H1 (cell line): ENCODE measurements around the gene KDM6A. TPM values are rescaled to one million over a fixed set of nuclear protein-coding genes. Genes with fewer than 3 reads are reported as not detected.

Source experiments
- CTCF ChIA-PET: fragments of 300-600 bp; sonication (Branson Sonifier 250); formaldehyde crosslinking; loops from one replicate; lab custom pipeline; 2021; ENCODE audit not compliant: partially characterized antibody; lab: Charles Lee
- POLR2A ChIA-PET: fragments of 300-600 bp; sonication (Branson Sonifier 250); formaldehyde crosslinking; loops from one replicate; lab custom pipeline; 2021; ENCODE audit warnings: inconsistent platforms; ENCODE audit not compliant: partially characterized antibody; lab: Charles Lee
- DNase-seq, 2 experiments: peaks; one replicate each; pipeline versions ENCODE4 v3.0.0 to v3.0.0-alpha.2; 2010 to 2022; ENCODE audit warnings: low spot score in 2 of 2, low read depth in 1 of 2, mixed read lengths in 1 of 2
- FAIRE-seq: peaks from 2 replicates; lab custom pipeline; 2011; peaks lifted over from hg19 to GRCh38; lab: Jason Lieb, UNC
- H2AFZ ChIP-seq: 2 replicates; pipeline ENCODE4 v1.8.1; 2012; ENCODE audit warnings: low read length, inconsistent platforms
- H2AK5ac ChIP-seq: 2 replicates; pipeline ENCODE4 v1.6.1; 2013; ENCODE audit warnings: low read depth, low read length
- H2BK120ac ChIP-seq: replicated peaks from 2 replicates; pipeline ENCODE3; 2013; ENCODE audit warnings: low read depth, low read length, inconsistent platforms
- H2BK12ac ChIP-seq: 2 replicates; pipeline ENCODE4 v1.6.1; 2013; ENCODE audit warnings: low read depth, low read length
- H2BK15ac ChIP-seq: 2 replicates; pipeline ENCODE4 v1.6.1; 2013; ENCODE audit warnings: low read length
- H2BK20ac ChIP-seq: 2 replicates; pipeline ENCODE4 v1.6.1; 2013; ENCODE audit warnings: low read length
- H2BK5ac ChIP-seq: 2 replicates; pipeline ENCODE4 v1.6.1; 2013; ENCODE audit warnings: low read depth, low read length
- H3K14ac ChIP-seq: 2 replicates; pipeline ENCODE4 v1.6.1; 2013; ENCODE audit warnings: inconsistent platforms; ENCODE audit not compliant: insufficient read length
- H3K18ac ChIP-seq: 2 replicates; pipeline ENCODE4 v1.6.1; 2013; ENCODE audit warnings: low read length; ENCODE audit errors: extremely low read depth
- H3K23ac ChIP-seq: 2 replicates; pipeline ENCODE4 v1.6.1; 2013; ENCODE audit warnings: inconsistent platforms; ENCODE audit not compliant: insufficient read length
- H3K23me2 ChIP-seq: 2 replicates; pipeline ENCODE4 v1.6.1; 2013; ENCODE audit warnings: low read depth, low read length
- H3K27ac ChIP-seq: 2 replicates; pipeline ENCODE4 v1.6.1; 2011; ENCODE audit warnings: low read depth, low read length, inconsistent platforms
- H3K27me3 ChIP-seq, 4 experiments: replicated peaks in 1 of 4; 1 replicate in 1 of 4; 2 replicates in 3 of 4; pipeline versions ENCODE4 v1.6.1 to v1.8.1; 2011 to 2013; ENCODE audit warnings: low read length in 3 of 4, mild to moderate bottlenecking in 3 of 4, inconsistent platforms in 2 of 4, mixed read lengths in 2 of 4, moderate library complexity in 1 of 4; ENCODE audit not compliant: control insufficient read depth in 3 of 4, insufficient read depth in 3 of 4; ENCODE audit errors: extremely low read depth in 1 of 4
- H3K36me3 ChIP-seq, 4 experiments: 2 replicates each; pipeline versions ENCODE4 v1.6.1 to v1.8.1; 2011 to 2013; ENCODE audit warnings: mild to moderate bottlenecking in 4 of 4, low read length in 3 of 4, moderate library complexity in 2 of 4, control low read depth in 1 of 4, inconsistent platforms in 1 of 4; ENCODE audit not compliant: insufficient read depth in 4 of 4, control insufficient read depth in 2 of 4
- H3K4ac ChIP-seq: replicated peaks from 2 replicates; pipeline ENCODE3; 2013; ENCODE audit warnings: low read length, low read depth, mixed read lengths, inconsistent platforms; ENCODE audit not compliant: insufficient read length
- H3K4me1 ChIP-seq, 4 experiments: replicated peaks in 1 of 4; 1 replicate in 1 of 4; 2 replicates in 3 of 4; pipeline versions ENCODE4 v1.6.1 to v1.8.1; 2011 to 2013; ENCODE audit warnings: low read length in 3 of 4, inconsistent platforms in 2 of 4, mixed read lengths in 1 of 4; ENCODE audit not compliant: insufficient read depth in 4 of 4, control insufficient read depth in 3 of 4
- H3K4me2 ChIP-seq, 2 experiments: 2 replicates each; pipeline versions ENCODE4 v1.6.1 to v1.8.1; 2011 to 2013; ENCODE audit warnings: low read depth in 2 of 2, low read length in 2 of 2, control low read depth in 1 of 2, inconsistent platforms in 1 of 2, mild to moderate bottlenecking in 1 of 2; ENCODE audit not compliant: insufficient read depth in 1 of 2
- H3K4me3 ChIP-seq, 4 experiments: fragments of 200-600, 300-600 bp in 1 of 4; sonication (generic), shearing (Covaris generic), sonication (Bioruptor Twin) in 1 of 4; 2 replicates each; pipeline versions ENCODE4 v1.5.1 to v1.8.1; 2011 to 2016; ENCODE audit warnings: low read length in 4 of 4, low read depth in 3 of 4, control low read depth in 2 of 4, inconsistent platforms in 2 of 4, mild to moderate bottlenecking in 2 of 4, mixed read lengths in 1 of 4, moderate library complexity in 1 of 4; ENCODE audit not compliant: insufficient read depth in 2 of 4; ENCODE audit errors: extremely low read depth in 1 of 4
- H3K56ac ChIP-seq: replicated peaks from 2 replicates; pipeline ENCODE3; 2013; ENCODE audit warnings: low read depth, mild to moderate bottlenecking, mixed read lengths, low read length, inconsistent platforms; ENCODE audit not compliant: insufficient read length
- H3K79me1 ChIP-seq: 2 replicates; pipeline ENCODE4 v1.6.1; 2013; ENCODE audit warnings: low read depth, low read length, control low read depth
- H3K79me2 ChIP-seq, 2 experiments: 2 replicates each; pipeline versions ENCODE4 v1.6.1 to v1.8.1; 2012 to 2013; ENCODE audit warnings: low read length in 2 of 2, mild to moderate bottlenecking in 2 of 2, inconsistent platforms in 1 of 2; ENCODE audit not compliant: insufficient read depth in 2 of 2, control insufficient read depth in 1 of 2
- H3K9ac ChIP-seq, 4 experiments: replicated peaks in 1 of 4; 1 replicate in 1 of 4; 2 replicates in 3 of 4; pipeline versions ENCODE4 v1.6.1 to v1.8.1; 2011 to 2013; ENCODE audit warnings: low read depth in 3 of 4, low read length in 3 of 4, control low read depth in 2 of 4, mild to moderate bottlenecking in 2 of 4, moderate library complexity in 2 of 4, inconsistent platforms in 1 of 4; ENCODE audit errors: extremely low read depth in 1 of 4
- H3K9me3 ChIP-seq, 2 experiments: 2 replicates each; pipeline versions ENCODE4 v1.6.1 to v1.8.1; 2012 to 2013; ENCODE audit warnings: mild to moderate bottlenecking in 2 of 2, moderate library complexity in 2 of 2, control low read depth in 1 of 2, inconsistent platforms in 1 of 2, low read depth in 1 of 2, low read length in 1 of 2, mixed read lengths in 1 of 2; ENCODE audit not compliant: insufficient read depth in 2 of 2
- H4K20me1 ChIP-seq, 2 experiments: replicated peaks in 1 of 2; 2 replicates each; pipeline versions ENCODE3 to v1.8.1; 2011 to 2013; ENCODE audit warnings: inconsistent platforms in 2 of 2, low read length in 2 of 2, mild to moderate bottlenecking in 1 of 2; ENCODE audit not compliant: insufficient read depth in 2 of 2, control insufficient read depth in 1 of 2
- H4K5ac ChIP-seq: 2 replicates; pipeline ENCODE4 v1.6.1; 2013; ENCODE audit warnings: low read length, low read depth, mixed read lengths, inconsistent platforms; ENCODE audit not compliant: insufficient read length
- H4K8ac ChIP-seq: 2 replicates; pipeline ENCODE4 v1.8.0; 2013; ENCODE audit warnings: mild to moderate bottlenecking, moderate library complexity, low read length, inconsistent platforms; ENCODE audit not compliant: insufficient read depth; ENCODE audit errors: extremely low read depth
- H4K91ac ChIP-seq: replicated peaks from 2 replicates; pipeline ENCODE3; 2013; ENCODE audit warnings: low read length, mixed read lengths, inconsistent platforms; ENCODE audit not compliant: insufficient read length
- BRCA1 ChIP-seq: IDR thresholded peaks from 2 replicates; pipeline ENCODE4 v1.6.1; 2012; ENCODE audit warnings: low read depth, low read length, improper control_type of control experiment
- CREB1 ChIP-seq: IDR thresholded peaks from 2 replicates; pipeline ENCODE4 v1.6.1; 2012; ENCODE audit warnings: inconsistent platforms
- PHF8 ChIP-seq: fragments of 200-600 bp; sonication (generic); conservative IDR thresholded peaks from 2 replicates; pipeline ENCODE4 v1.7.1; 2012; ENCODE audit warnings: low read depth, mild to moderate bottlenecking, inconsistent platforms, low read length, moderate library complexity
- RBBP5 ChIP-seq: IDR thresholded peaks from 2 replicates; pipeline ENCODE4 v1.7.1; 2012; ENCODE audit warnings: low read depth, mild to moderate bottlenecking, inconsistent platforms, low read length, moderate library complexity, borderline replicate concordance
- SIN3A ChIP-seq, 2 experiments: IDR thresholded peaks in 1 of 2; conservative IDR thresholded peaks in 1 of 2; 2 replicates each; pipeline ENCODE4 v1.6.1; 2011 to 2012; ENCODE audit warnings: low read length in 2 of 2, improper control_type of control experiment in 1 of 2, low read depth in 1 of 2, mild to moderate bottlenecking in 1 of 2
- ZNF274 ChIP-seq: IDR thresholded peaks from 2 replicates; pipeline ENCODE4 v1.7.0; 2012; ENCODE audit warnings: low read length, borderline replicate concordance; ENCODE audit errors: extremely low read depth
- polyA plus RNA-seq, 7 experiments: library from polyadenylated mRNA; depleted of rRNA in 3 of 7; stranded (reverse) in 5 of 7; unstranded in 2 of 7; fragments of >200 nt in 5 of 7; fragments of 200-250 nt in 2 of 7; gene quantifications; 1 replicate in 5 of 7; 2 replicates in 1 of 7; 4 replicates in 1 of 7; pipeline versions ENCODE4 v1.2.1 to v1.2.3, GENCODE V29; 2011 to 2013; ENCODE audit warnings: missing spikeins in 2 of 7, mixed read lengths in 2 of 7
- total RNA-seq: library from RNA; stranded (reverse); fragmentation: NEBNext Ultra II Directional; extraction: Animal tissue kit (Norgen Biotek cat#: 25700); gene quantifications from 2 replicates; pipeline ENCODE4 v1.2.1, GENCODE V29; 2021

The KDM6A gene
- total and polyA plus RNA-seq, 2 of the 8 experiments (the other 6 are each of a cell fraction or from before 2014, with no cell fraction given) = 43.5 to 58.4 TPM

- H2AFZ ChIP-seq = no peak overlapping the region
- TF ChIP-seq BRCA1 = no peak
- no peak for TF ChIP-seq SIN3A (conservative IDR thresholded peaks at IDR 0.05 in 1 of 2, IDR thresholded peaks at IDR 0.05 in 1 of 2; ENCODE audit: low read depth in 1 of 2, low read length in 2 of 2)
- TF ChIP-seq CREB1 = no peak
- no peak for TF ChIP-seq RBBP5
- no peak for TF ChIP-seq ZNF274
- no peak for TF ChIP-seq PHF8
- no peak overlapping the region for H3K14ac ChIP-seq
- no peaks in the 10 kb centered on the region for H3K9me3 ChIP-seq
- ChIA-PET POLR2A (no interaction called here), CTCF (no interaction called here)
- no peak overlapping the region for H2BK12ac ChIP-seq
- no peaks in the 10 kb centered on the region for H3K79me1 ChIP-seq
- no peak overlapping the region for H2BK15ac ChIP-seq
- no peak for DNase-seq
- H3K23ac ChIP-seq = no peak overlapping the region
- H2BK5ac ChIP-seq = no peak overlapping the region
- H2BK20ac ChIP-seq = no peak overlapping the region
- no peak overlapping the region for H3K56ac ChIP-seq
- no peaks in the 10 kb centered on the region for H3K23me2 ChIP-seq
- H3K18ac ChIP-seq = no peak overlapping the region
- H3K79me2 ChIP-seq = no peaks in the 10 kb centered on the region
- no peak overlapping the region for H4K8ac ChIP-seq
- H2BK120ac ChIP-seq = no peak overlapping the region
- H3K27ac ChIP-seq = no peak overlapping the region
- H3K4me2 ChIP-seq = no peak overlapping the region
- no peaks in the 10 kb centered on the region for H3K27me3 ChIP-seq
- H4K91ac ChIP-seq = no peak overlapping the region
- no peak overlapping the region for H2AK5ac ChIP-seq
- H3K9ac ChIP-seq = no peak overlapping the region
- H3K36me3 ChIP-seq = no peaks in the 10 kb centered on the region
- no peak for FAIRE-seq
- H3K4ac ChIP-seq = no peak overlapping the region
- H4K5ac ChIP-seq = no peak overlapping the region
- H4K20me1 ChIP-seq = no peaks in the 10 kb centered on the region
- no peaks in the 10 kb centered on the region for H3K4me1 ChIP-seq
- no peak overlapping the region for H3K4me3 ChIP-seq
Observed at GRCh38 chrX:45142185-45142584, 269.2 kb downstream of the KDM6A start.
